Stimulated activated CD4-positive, alpha-beta T cell treated with anti-CD3 and anti-CD28 coated beads, Interleukin-15, amount 100 ng/mL, for 1 hour (primary cell): ENCODE measurements around the gene MAP2K5.
"Not testable (repeated sequence)": the region's sequence is repeated elsewhere in the genome, so short reads cannot be mapped to it uniquely, and the experiment has no call there.

ENCODE experiments used
- DNase-seq, 2 donors: peaks; one replicate each; pipeline ENCODE4 v3.0.0-alpha.2; 2020; ENCODE audit warnings: low read depth in 1 of 2, low spot score in 1 of 2

Gene MAP2K5

GRCh38 chr15:67652586-67652985 is 110.1 kb downstream of the MAP2K5 start:
- no peak for DNase-seq

GRCh38 chr15:67660446-67660845 is 117.9 kb downstream of the MAP2K5 start:
- no peak for DNase-seq

- no peak for DNase-seq
Observed at GRCh38 chr15:67660874-67661606, 118.5 kb downstream of the MAP2K5 start.

- no peak for DNase-seq
Observed at GRCh38 chr15:67670647-67671305, 128.3 kb downstream of the MAP2K5 start.

GRCh38 chr15:67672834-67673233 is 130.3 kb downstream of the MAP2K5 start:
- DNase-seq: not testable (repeated sequence)

GRCh38 chr15:67674983-67675382 is 132.5 kb downstream of the MAP2K5 start:
- DNase-seq: no peak

GRCh38 chr15:67678089-67678488 is 135.6 kb downstream of the MAP2K5 start:
- DNase-seq: no peak

GRCh38 chr15:67678993-67679392 is 136.5 kb downstream of the MAP2K5 start:
- no peak for DNase-seq

- no peak for DNase-seq
Observed at GRCh38 chr15:67680641-67681040, 138.1 kb downstream of the MAP2K5 start.

- DNase-seq: no peak
Observed at GRCh38 chr15:67685008-67685599, 142.6 kb downstream of the MAP2K5 start.

GRCh38 chr15:67685716-67686115 is 143.2 kb downstream of the MAP2K5 start:
- no peak for DNase-seq

- no peak for DNase-seq
Observed at GRCh38 chr15:67690936-67691335, 148.4 kb downstream of the MAP2K5 start.

GRCh38 chr15:67691450-67691849 is 148.9 kb downstream of the MAP2K5 start:
- no peak for DNase-seq

- no peak for DNase-seq
Observed at GRCh38 chr15:67692573-67692972, 150.1 kb downstream of the MAP2K5 start.

- no peak for DNase-seq
Observed at GRCh38 chr15:67696087-67696486, 153.6 kb downstream of the MAP2K5 start.

GRCh38 chr15:67700023-67700422 is 157.5 kb downstream of the MAP2K5 start:
- no peak for DNase-seq

GRCh38 chr15:67701669-67702068 is 159.2 kb downstream of the MAP2K5 start:
- no peak for DNase-seq

GRCh38 chr15:67707520-67708283 is 165.2 kb downstream of the MAP2K5 start:
- no peak for DNase-seq

- no peak for DNase-seq
Observed at GRCh38 chr15:67708500-67708899, 166.0 kb downstream of the MAP2K5 start.

- no peak for DNase-seq
Observed at GRCh38 chr15:67715170-67715569, 172.7 kb downstream of the MAP2K5 start.

GRCh38 chr15:67716171-67716570 is 173.7 kb downstream of the MAP2K5 start:
- no peak for DNase-seq

GRCh38 chr15:67717776-67718175 is 175.3 kb downstream of the MAP2K5 start:
- no peak for DNase-seq
